HepG2 (cell line): ENCODE results near the gene HSF4. TPM values are rescaled to one million over a fixed set of nuclear protein-coding genes. Genes with fewer than 3 reads are reported as not detected.

Experiments
- AKAP8 ChIP-seq: sonication (generic); formaldehyde crosslinking; IDR thresholded peaks from 2 replicates; pipeline ENCODE4 v1.5.1; 2020; ENCODE audit warnings: mild to moderate bottlenecking, missing genetic modification reagents
- ATF7 ChIP-seq, 2 experiments: fragments of 450-650 bp in 1 of 2; sonication (generic) in 1 of 2; formaldehyde crosslinking in 1 of 2; IDR thresholded peaks; 2 replicates each; pipeline versions ENCODE4 v1.4.0 to v1.6.1; 2016 to 2020; ENCODE audit warnings: antibody characterized with exemption in 1 of 2, mild to moderate bottlenecking in 1 of 2, missing genetic modification reagents in 1 of 2
- ATF7-NPFF ChIP-seq: sonication (generic); formaldehyde crosslinking; IDR thresholded peaks from 2 replicates; pipeline ENCODE4 v1.8.1; 2023; ENCODE audit warnings: mild to moderate bottlenecking, low read depth, missing genetic modification reagents, moderate library complexity
- FOXC1 ChIP-seq: sonication (generic); formaldehyde crosslinking; IDR thresholded peaks from 2 replicates; pipeline ENCODE4 v1.8.0; 2022; ENCODE audit warnings: mild to moderate bottlenecking, missing genetic modification reagents, borderline replicate concordance
- FOXP1 ChIP-seq, 2 experiments: fragments of 450-650 bp in 1 of 2; IDR thresholded peaks; 2 replicates each; pipeline ENCODE4 v1.6.1; 2017 to 2018; ENCODE audit warnings: antibody characterized with exemption in 1 of 2
- GABPB1 ChIP-seq: IDR thresholded peaks from 2 replicates; pipeline ENCODE4 v1.6.1; 2016; ENCODE audit warnings: mild to moderate bottlenecking, missing genetic modification reagents, moderate library complexity, missing compliant biosample characterization
- HBP1 ChIP-seq: IDR thresholded peaks from 2 replicates; pipeline ENCODE4 v1.6.1; 2016; ENCODE audit warnings: low read depth, control low read depth
- HIVEP1 ChIP-seq: sonication (generic); formaldehyde crosslinking; IDR thresholded peaks from 2 replicates; pipeline ENCODE4 v1.4.0; 2020; ENCODE audit warnings: mild to moderate bottlenecking, missing genetic modification reagents
- MAFK ChIP-seq, 2 experiments: IDR thresholded peaks in 1 of 2; conservative IDR thresholded peaks in 1 of 2; 2 replicates each; pipeline ENCODE4 v1.6.1; 2011; ENCODE audit warnings: improper control_type of control experiment in 2 of 2, low read length in 2 of 2
- MATR3 ChIP-seq: sonication (generic); formaldehyde crosslinking; IDR thresholded peaks from 2 replicates; pipeline ENCODE4 v1.4.0; 2020; ENCODE audit warnings: missing genetic modification reagents
- MTA1 ChIP-seq: sonication (generic); formaldehyde crosslinking; IDR thresholded peaks from 2 replicates; pipeline ENCODE4 v1.4.0; 2020; ENCODE audit warnings: missing genetic modification reagents, mild to moderate bottlenecking, borderline replicate concordance
- MXD3 ChIP-seq: IDR thresholded peaks from 2 replicates; pipeline ENCODE4 v1.6.1; 2016; ENCODE audit warnings: mild to moderate bottlenecking, missing biosample characterization, missing genetic modification reagents
- NCOA1 ChIP-seq: sonication (generic); formaldehyde crosslinking; IDR thresholded peaks from 2 replicates; pipeline ENCODE4 v1.9.0; 2021; ENCODE audit warnings: missing genetic modification reagents
- NCOR1 ChIP-seq: fragments of 200-600 bp; sonication (generic); IDR thresholded peaks from 2 replicates; pipeline ENCODE4 v1.7.0; 2017; ENCODE audit warnings: antibody characterized with exemption, low read length, borderline replicate concordance
- NR2F1 ChIP-seq, 2 experiments: fragments of 450-650 bp in 1 of 2; formaldehyde crosslinking in 1 of 2; IDR thresholded peaks; 2 replicates each; pipeline versions ENCODE4 v1.5.0 to v1.6.1; 2016 to 2020; ENCODE audit warnings: mild to moderate bottlenecking in 1 of 2, missing compliant biosample characterization in 1 of 2, missing genetic modification reagents in 1 of 2, moderate library complexity in 1 of 2
- PAF1 ChIP-seq: IDR thresholded peaks from 2 replicates; pipeline ENCODE4 v1.6.1; 2016; ENCODE audit warnings: missing genetic modification reagents, missing compliant biosample characterization
- PREB ChIP-seq: sonication (generic); formaldehyde crosslinking; IDR thresholded peaks from 2 replicates; pipeline ENCODE4 v1.4.0; 2020; ENCODE audit warnings: missing genetic modification reagents
- RXRB ChIP-seq: IDR thresholded peaks from 2 replicates; pipeline ENCODE4 v1.6.1; 2016; ENCODE audit warnings: borderline replicate concordance, missing genetic modification reagents, missing compliant biosample characterization
- SYNCRIP ChIP-seq: fragments of 200-400 bp; formaldehyde crosslinking; IDR thresholded peaks from 2 replicates; pipeline ENCODE4 v1.6.1; 2018; ENCODE audit warnings: mild to moderate bottlenecking, low read depth, low read length; ENCODE audit not compliant: insufficient read depth
- ZNF280B ChIP-seq: sonication (generic); formaldehyde crosslinking; IDR thresholded peaks from 2 replicates; pipeline ENCODE4 v1.5.0; 2020; ENCODE audit warnings: missing genetic modification reagents, mild to moderate bottlenecking, borderline replicate concordance
- ZNF598 ChIP-seq: sonication (generic); formaldehyde crosslinking; IDR thresholded peaks from 2 replicates; pipeline ENCODE4 v1.5.1; 2020; ENCODE audit warnings: mild to moderate bottlenecking, missing genetic modification reagents, borderline replicate concordance
- ZNF709 ChIP-seq: sonication (generic); formaldehyde crosslinking; IDR thresholded peaks from 2 replicates; pipeline ENCODE4 v1.5.0; 2020; ENCODE audit warnings: mild to moderate bottlenecking, missing genetic modification reagents
- polyA plus RNA-seq, 8 experiments: library from polyadenylated mRNA; depleted of rRNA in 3 of 8; stranded (reverse) in 7 of 8; unstranded in 1 of 8; fragments of >200 nt; fragmentation: Illumina TruSeq in 4 of 8; extraction: Trizol in 4 of 8; gene quantifications; 2 replicates each; pipeline versions ENCODE4 v1.2.1 to v1.2.3, GENCODE V29; 2011 to 2016; ENCODE audit warnings: low read depth in 4 of 8, missing spikeins in 1 of 8, mixed read lengths in 1 of 8; ENCODE audit not compliant: insufficient read depth in 1 of 8
- total RNA-seq, 5 experiments: library from RNA; depleted of rRNA; stranded (reverse); fragments of >200 nt; fragmentation: Illumina TruSeq; extraction: Trizol; gene quantifications; 2 replicates each; pipeline ENCODE4 v1.2.3, GENCODE V29; 2016; ENCODE audit warnings: low read depth in 1 of 5

The HSF4 gene
- total and polyA plus RNA-seq, 2 of the 13 experiments (the other 11 are each of a cell fraction or from before 2014, with no cell fraction given) = 3.5 to 16.9 TPM

- TF ChIP-seq ZNF598 = no peak
- TF ChIP-seq PAF1 (CRISPR knock-in tag) = no peak
- TF ChIP-seq ZNF709 (CRISPR knock-in tag) = no peak
- TF ChIP-seq FOXC1 (CRISPR knock-in tag) = 0 out of 2 replicates have a peak, but pooled peaks have one; percentile 79
- TF ChIP-seq MXD3 (CRISPR knock-in tag) = no peak
- no peak for TF ChIP-seq NCOR1
- TF ChIP-seq RXRB (CRISPR knock-in tag) = no peak
- TF ChIP-seq SYNCRIP = no peak
- TF ChIP-seq NR2F1 (CRISPR knock-in tag; IDR thresholded peaks at IDR 0.05) = no peak
- TF ChIP-seq MATR3 = no peak
- no peak; the same call in 1 of the 2 replicates for TF ChIP-seq ZNF280B (CRISPR knock-in tag)
- no peak for TF ChIP-seq ATF7 (IDR thresholded peaks at IDR 0.05)
- peak; percentile 51; the same call in 1 of the 2 replicates for TF ChIP-seq ATF7 (CRISPR knock-in tag; IDR thresholded peaks at IDR 0.05)
- no peak for TF ChIP-seq ATF7-NPFF
- no peak for TF ChIP-seq NCOA1 (CRISPR knock-in tag)
- no peak; the same call in 1 of the 2 replicates for TF ChIP-seq MTA1 (CRISPR knock-in tag)
- no peak for TF ChIP-seq HBP1
- TF ChIP-seq AKAP8 = no peak
- no peak for TF ChIP-seq MAFK (conservative IDR thresholded peaks at IDR 0.05 in 1 of 2, IDR thresholded peaks at IDR 0.05 in 1 of 2; ENCODE audit: low read length in 2 of 2)
- TF ChIP-seq HIVEP1 (CRISPR knock-in tag) = no peak; the same call in 1 of the 2 replicates
- no peak for TF ChIP-seq GABPB1 (CRISPR knock-in tag)
- no peak for TF ChIP-seq FOXP1 (IDR thresholded peaks at IDR 0.05)
- TF ChIP-seq FOXP1 (CRISPR knock-in tag; IDR thresholded peaks at IDR 0.05) = no peak
- TF ChIP-seq PREB (CRISPR knock-in tag) = peak; percentile 50; the same call in 1 of the 2 replicates
Measured at GRCh38 chr16:67170949-67171649, 6.6 kb downstream of the HSF4 start (continued).
